NCI-H524 (cell line): ENCODE results near the gene SELPLG.
"Not testable (repeated sequence)": the region's sequence is repeated elsewhere in the genome, so short reads cannot be mapped to it uniquely, and the experiment has no call there.

Experiments used
- DNase-seq, 2 experiments: peaks; one replicate each; lab custom pipeline; 2025; lab: John Stamatoyannopoulos, UW

Gene SELPLG

GRCh38 chr12:108638141-108638827 is 4.6 kb upstream of the SELPLG start:
- DNase-seq, result peak in 1 of 2 experiments; percentile 16

GRCh38 chr12:108637222-108637971 is 3.7 kb upstream of the SELPLG start:
- no peak for DNase-seq

GRCh38 chr12:108635997-108636808 is 2.5 kb upstream of the SELPLG start:
- peak in 1 of 2 experiments; percentile 27 for DNase-seq

- peak in 1 of 2 experiments; percentile 68 for DNase-seq
Observed at GRCh38 chr12:108635201-108635996, 1.7 kb upstream of the SELPLG start.

GRCh38 chr12:108634341-108634751 is 652 bp upstream of the SELPLG start:
- peak; percentile 96 to 97 for DNase-seq

- DNase-seq, result no peak
Observed at GRCh38 chr12:108633081-108633533, 587 bp downstream of the SELPLG start.

GRCh38 chr12:108631261-108631660 is 2.4 kb downstream of the SELPLG start:
- not testable (repeated sequence) for DNase-seq

GRCh38 chr12:108630481-108631207 is 3.0 kb downstream of the SELPLG start:
- DNase-seq, result no peak

- no peak for DNase-seq
Observed at GRCh38 chr12:108629824-108630476, 3.7 kb downstream of the SELPLG start.

- no peak for DNase-seq
Observed at GRCh38 chr12:108629151-108629550, 4.5 kb downstream of the SELPLG start.

- no peak for DNase-seq
Observed at GRCh38 chr12:108627134-108627920, 6.4 kb downstream of the SELPLG start.

- no peak for DNase-seq
Observed at GRCh38 chr12:108625228-108625627, 8.5 kb downstream of the SELPLG start.

GRCh38 chr12:108623577-108623976 is 10.1 kb downstream of the SELPLG start:
- no peak for DNase-seq

- no peak for DNase-seq
Observed at GRCh38 chr12:108622921-108623514, 10.7 kb downstream of the SELPLG start.

- DNase-seq, result no peak
Observed at GRCh38 chr12:108622421-108622820, 11.3 kb downstream of the SELPLG start.

- DNase-seq, result no peak
Observed at GRCh38 chr12:108621161-108621560, 12.5 kb downstream of the SELPLG start.

GRCh38 chr12:108620236-108620879 is 13.3 kb downstream of the SELPLG start:
- no peak for DNase-seq

- DNase-seq, result no peak
Observed at GRCh38 chr12:108619369-108620160, 14.1 kb downstream of the SELPLG start.
